GM18517 (cell line): ENCODE data around the gene RPS6KL1.

Source experiments
- ATAC-seq: cut with Tn5 transposase; IDR thresholded peaks from one replicate; pipeline ENCODE4 v1.9.1; 2021; ENCODE audit warnings: mild to moderate bottlenecking, moderate library complexity; ENCODE audit not compliant: unreplicated experiment

RPS6KL1 gene

GRCh38 chr14:74922752-74923401 is at the start of gene RPS6KL1:
RPS6KL1 (minus strand) TSS chr14:74923260; CDS start chr14:74921541, 1,719 bp downstream.
- ATAC-seq: peak; percentile 94

- ATAC-seq: no peak
Observed at GRCh38 chr14:74968811-74969210, 45.8 kb upstream of the RPS6KL1 start.

- no peak for ATAC-seq
Observed at GRCh38 chr14:74965486-74966153, 42.6 kb upstream of the RPS6KL1 start.

GRCh38 chr14:74964787-74965485 is 41.9 kb upstream of the RPS6KL1 start:
- no peak for ATAC-seq

GRCh38 chr14:74963705-74964271 is 40.7 kb upstream of the RPS6KL1 start:
- no peak for ATAC-seq

- no peak for ATAC-seq
Observed at GRCh38 chr14:74963178-74963704, 40.2 kb upstream of the RPS6KL1 start.

GRCh38 chr14:74962493-74962892 is 39.4 kb upstream of the RPS6KL1 start:
- ATAC-seq: no peak

GRCh38 chr14:74962046-74962445 is 39.0 kb upstream of the RPS6KL1 start:
- no peak for ATAC-seq

GRCh38 chr14:74961238-74961911 is 38.3 kb upstream of the RPS6KL1 start:
- ATAC-seq: no peak

- no peak for ATAC-seq
Observed at GRCh38 chr14:74960736-74961135, 37.7 kb upstream of the RPS6KL1 start.

- ATAC-seq: no peak
Observed at GRCh38 chr14:74959596-74960180, 36.6 kb upstream of the RPS6KL1 start.

GRCh38 chr14:74956280-74957072 is 33.4 kb upstream of the RPS6KL1 start:
- no peak for ATAC-seq

GRCh38 chr14:74956027-74956279 is 32.9 kb upstream of the RPS6KL1 start:
- ATAC-seq: no peak

GRCh38 chr14:74955229-74956026 is 32.4 kb upstream of the RPS6KL1 start, which contains the start of gene PGF:
PGF (minus strand) TSS chr14:74955597; CDS start chr14:74955242, 355 bp downstream.
- no peak for ATAC-seq

- ATAC-seq: no peak
Observed at GRCh38 chr14:74954947-74955228, 31.8 kb upstream of the RPS6KL1 start.

GRCh38 chr14:74954232-74954946 is 31.3 kb upstream of the RPS6KL1 start:
- no peak for ATAC-seq

GRCh38 chr14:74953686-74954085 is 30.6 kb upstream of the RPS6KL1 start:
- no peak for ATAC-seq

- ATAC-seq: no peak
Observed at GRCh38 chr14:74952697-74953484, 29.8 kb upstream of the RPS6KL1 start.
